Measurements from ENCODE around the gene SLC35D1. TPM values are rescaled to one million over a fixed set of nuclear protein-coding genes. Genes with fewer than 3 reads are reported as not detected.

Gene SLC35D1
- total RNA-seq, 3 donors from 2014 or later = 17.3 to 24.5 (median 21.9) TPM

- ATAC-seq = no peak
Observed at GRCh38 chr1:67060811-67061218, 6.9 kb upstream of the SLC35D1 start.

GRCh38 chr1:67059346-67059745, 5.4 kb upstream of the SLC35D1 start:
- no peaks in the 10 kb centered on the region for H3K9me3 Mint-ChIP-seq
- ATAC-seq (no peak), DNase-seq (no peak)
- peaks cover 4% of the 10 kb centered on the region for H3K27me3 Mint-ChIP-seq (ENCODE audit: low read depth)
- no peaks in the 10 kb centered on the region for H3K36me3 Mint-ChIP-seq (ENCODE audit: insufficient read depth)
- peaks cover 4% of the 10 kb centered on the region for H3K4me1 Mint-ChIP-seq (ENCODE audit: low read depth)
- no peak overlapping the region for H3K4me3 Mint-ChIP-seq

More at GRCh38 chr1:67060811-67061218, 6.9 kb upstream of the SLC35D1 start:
- DNase-seq = no peak
- Mint-ChIP-seq H3K9me3 (no peaks in the 10 kb centered on the region), H3K27me3 (ENCODE audit: low read depth) (peaks cover 4% of the 10 kb centered on the region), H3K4me3 (no peak overlapping the region), H3K4me1 (ENCODE audit: low read depth) (no peaks in the 10 kb centered on the region), H3K36me3 (ENCODE audit: insufficient read depth) (no peaks in the 10 kb centered on the region)

GRCh38 chr1:67058761-67059160, 4.8 kb upstream of the SLC35D1 start:
- H3K36me3 Mint-ChIP-seq (ENCODE audit: insufficient read depth) = no peaks in the 10 kb centered on the region
- no peaks in the 10 kb centered on the region for H3K9me3 Mint-ChIP-seq
- H3K4me1 Mint-ChIP-seq (ENCODE audit: low read depth) = peaks cover 5% of the 10 kb centered on the region
- DNase-seq (no peak), ATAC-seq (no peak)
- no peak overlapping the region for H3K4me3 Mint-ChIP-seq
- H3K27me3 Mint-ChIP-seq (ENCODE audit: low read depth) = peaks cover 2% of the 10 kb centered on the region

- ATAC-seq (no peak), DNase-seq (no peak)
- no peaks in the 10 kb centered on the region for H3K9me3 Mint-ChIP-seq
- H3K27me3 Mint-ChIP-seq (ENCODE audit: low read depth) = peaks cover 2% of the 10 kb centered on the region
- no peaks in the 10 kb centered on the region for H3K36me3 Mint-ChIP-seq (ENCODE audit: insufficient read depth)
- H3K4me3 Mint-ChIP-seq = no peak overlapping the region
- peaks cover 5% of the 10 kb centered on the region for H3K4me1 Mint-ChIP-seq (ENCODE audit: low read depth)
Observed at GRCh38 chr1:67058242-67058641, 4.3 kb upstream of the SLC35D1 start.

- H3K27me3 Mint-ChIP-seq (ENCODE audit: low read depth) = no peaks in the 10 kb centered on the region
- H3K9me3 Mint-ChIP-seq = no peaks in the 10 kb centered on the region
- peaks cover 26% of the 10 kb centered on the region for H3K4me1 Mint-ChIP-seq (ENCODE audit: low read depth)
- H3K36me3 Mint-ChIP-seq (ENCODE audit: insufficient read depth) = peaks cover 14% of the 10 kb centered on the region
- DNase-seq (peak; percentile 19), ATAC-seq (peak; percentile 47 to 52)
- H3K4me3 Mint-ChIP-seq = peak overlapping the region; percentile 89
Observed at GRCh38 chr1:67053535-67053784, 488 bp downstream of the SLC35D1 start.

GRCh38 chr1:67052741-67053534, 1.0 kb downstream of the SLC35D1 start:
- no peak for ATAC-seq
- H3K9me3 Mint-ChIP-seq = no peaks in the 10 kb centered on the region
- H3K36me3 Mint-ChIP-seq (ENCODE audit: insufficient read depth) = peaks cover 16% of the 10 kb centered on the region

GRCh38 chr1:67051196-67051595, 2.8 kb downstream of the SLC35D1 start:
- Mint-ChIP-seq H3K9me3 (no peaks in the 10 kb centered on the region), H3K36me3 (ENCODE audit: insufficient read depth) (peaks cover 28% of the 10 kb centered on the region), H3K27me3 (ENCODE audit: low read depth) (no peaks in the 10 kb centered on the region), H3K4me1 (ENCODE audit: low read depth) (peaks cover 26% of the 10 kb centered on the region), H3K4me3 (peak overlapping the region; percentile 5)
- DNase-seq = no peak
- ATAC-seq = no peak

More at GRCh38 chr1:67052741-67053534, 1.0 kb downstream of the SLC35D1 start:
- no peak for DNase-seq
- Mint-ChIP-seq H3K27me3 (ENCODE audit: low read depth) (no peaks in the 10 kb centered on the region), H3K4me3 (peak overlapping the region; percentile 89), H3K4me1 (ENCODE audit: low read depth) (peaks cover 26% of the 10 kb centered on the region)

- H3K4me1 Mint-ChIP-seq (ENCODE audit: low read depth) = peaks cover 7% of the 10 kb centered on the region
- no peak overlapping the region for H3K4me3 Mint-ChIP-seq
- ATAC-seq (no peak), DNase-seq (no peak)
- H3K36me3 Mint-ChIP-seq (ENCODE audit: insufficient read depth) = peaks cover 60% of the 10 kb centered on the region
- no peaks in the 10 kb centered on the region for H3K27me3 Mint-ChIP-seq (ENCODE audit: low read depth)
- no peaks in the 10 kb centered on the region for H3K9me3 Mint-ChIP-seq
Observed at GRCh38 chr1:67044631-67045270, 9.2 kb downstream of the SLC35D1 start.

GRCh38 chr1:67043366-67043765, 10.6 kb downstream of the SLC35D1 start:
- H3K9me3 Mint-ChIP-seq = no peaks in the 10 kb centered on the region
- H3K4me3 Mint-ChIP-seq = no peak overlapping the region
- DNase-seq (no peak), ATAC-seq (no peak)
- no peaks in the 10 kb centered on the region for H3K27me3 Mint-ChIP-seq (ENCODE audit: low read depth)
- peaks cover 8% of the 10 kb centered on the region for H3K4me1 Mint-ChIP-seq (ENCODE audit: low read depth)
- H3K36me3 Mint-ChIP-seq (ENCODE audit: insufficient read depth) = peaks cover 70% of the 10 kb centered on the region

- Mint-ChIP-seq H3K4me3 (no peak overlapping the region), H3K36me3 (ENCODE audit: insufficient read depth) (peaks cover 74% of the 10 kb centered on the region), H3K27me3 (ENCODE audit: low read depth) (no peaks in the 10 kb centered on the region), H3K9me3 (peaks cover under 1% of the 10 kb centered on the region), H3K4me1 (ENCODE audit: low read depth) (peaks cover 14% of the 10 kb centered on the region)
- ATAC-seq (no peak), DNase-seq (no peak)
Observed at GRCh38 chr1:67041841-67042503, 12.0 kb downstream of the SLC35D1 start.

GRCh38 chr1:67040405-67040804, 13.5 kb downstream of the SLC35D1 start:
- Mint-ChIP-seq H3K36me3 (ENCODE audit: insufficient read depth) (peaks cover 73% of the 10 kb centered on the region), H3K4me1 (ENCODE audit: low read depth) (peaks cover 13% of the 10 kb centered on the region), H3K27me3 (ENCODE audit: low read depth) (no peaks in the 10 kb centered on the region), H3K4me3 (no peak overlapping the region), H3K9me3 (peaks cover 4% of the 10 kb centered on the region)
- ATAC-seq (no peak), DNase-seq (no peak)

- H3K4me1 Mint-ChIP-seq (ENCODE audit: low read depth) = no peaks in the 10 kb centered on the region
- no peak for ATAC-seq
- no peak for DNase-seq
- H3K27me3 Mint-ChIP-seq (ENCODE audit: low read depth) = no peaks in the 10 kb centered on the region
- peaks cover 35% of the 10 kb centered on the region for H3K36me3 Mint-ChIP-seq (ENCODE audit: insufficient read depth)
- H3K4me3 Mint-ChIP-seq = no peak overlapping the region
- H3K9me3 Mint-ChIP-seq = peaks cover 2% of the 10 kb centered on the region
Observed at GRCh38 chr1:67031859-67032247, 22.1 kb downstream of the SLC35D1 start.

- Mint-ChIP-seq H3K36me3 (ENCODE audit: insufficient read depth) (peaks cover 30% of the 10 kb centered on the region), H3K27me3 (ENCODE audit: low read depth) (no peaks in the 10 kb centered on the region), H3K4me3 (no peak overlapping the region), H3K9me3 (no peaks in the 10 kb centered on the region), H3K4me1 (ENCODE audit: low read depth) (no peaks in the 10 kb centered on the region)
- DNase-seq = no peak
- no peak for ATAC-seq
Observed at GRCh38 chr1:67031121-67031858, 22.7 kb downstream of the SLC35D1 start.

GRCh38 chr1:67029472-67029871, 24.5 kb downstream of the SLC35D1 start:
- no peaks in the 10 kb centered on the region for H3K4me1 Mint-ChIP-seq (ENCODE audit: low read depth)
- DNase-seq (no peak), ATAC-seq (no peak)
- no peaks in the 10 kb centered on the region for H3K27me3 Mint-ChIP-seq (ENCODE audit: low read depth)
- peaks cover 35% of the 10 kb centered on the region for H3K36me3 Mint-ChIP-seq (ENCODE audit: insufficient read depth)
- H3K9me3 Mint-ChIP-seq = no peaks in the 10 kb centered on the region
- H3K4me3 Mint-ChIP-seq = no peak overlapping the region
